Fibroblast of upper back skin (primary cell): Measurements from ENCODE around the gene CTU1.

Experiments
- DNase-seq: peaks from one replicate; pipeline ENCODE4 v3.0.0-alpha.2; 2013

Gene CTU1

DNA sequence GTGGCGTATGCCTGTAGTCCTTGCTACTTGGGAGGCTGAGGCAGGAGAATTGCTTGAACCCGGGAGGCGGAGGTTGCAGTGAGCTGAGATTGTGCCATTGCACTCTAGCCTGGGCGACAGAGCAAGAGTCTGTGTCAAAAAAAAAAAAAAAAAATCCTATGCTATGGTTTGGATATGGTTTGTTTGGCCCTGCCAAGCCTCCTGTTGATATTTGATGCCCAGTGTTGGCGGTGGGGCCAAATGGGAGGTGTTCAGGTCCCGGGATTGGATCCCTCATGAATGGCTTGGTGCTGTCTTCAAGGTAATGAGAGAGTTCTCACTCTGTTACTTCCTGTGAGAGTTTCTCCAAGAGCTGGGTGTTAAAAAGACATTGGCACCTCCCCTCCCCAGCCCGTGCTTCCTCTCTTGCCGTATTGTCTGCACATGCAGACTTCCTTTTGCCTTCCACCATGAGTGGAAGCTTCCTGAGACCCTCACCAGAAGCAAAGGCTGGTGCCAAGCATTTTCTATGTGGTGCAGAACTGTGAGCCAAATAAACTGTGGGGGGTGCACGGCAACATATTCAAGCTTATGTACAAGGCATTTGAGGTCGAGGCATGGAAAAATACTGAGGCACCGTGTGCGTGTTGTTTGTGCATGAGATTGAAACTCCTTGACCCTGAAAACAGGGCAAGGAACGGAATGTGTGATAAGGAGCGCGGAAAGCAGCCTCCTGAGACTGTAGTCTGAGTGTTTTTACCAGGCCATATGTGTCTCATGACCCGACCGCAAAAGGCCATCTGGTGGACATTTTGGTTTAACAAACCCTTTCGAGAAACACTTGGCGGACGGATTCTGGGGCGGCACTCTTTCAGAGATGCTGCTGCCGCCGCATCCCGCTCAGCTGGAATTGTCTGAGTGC, 23.8 kb upstream of the CTU1 start:
- DNase-seq, result peak; percentile 19

DNA sequence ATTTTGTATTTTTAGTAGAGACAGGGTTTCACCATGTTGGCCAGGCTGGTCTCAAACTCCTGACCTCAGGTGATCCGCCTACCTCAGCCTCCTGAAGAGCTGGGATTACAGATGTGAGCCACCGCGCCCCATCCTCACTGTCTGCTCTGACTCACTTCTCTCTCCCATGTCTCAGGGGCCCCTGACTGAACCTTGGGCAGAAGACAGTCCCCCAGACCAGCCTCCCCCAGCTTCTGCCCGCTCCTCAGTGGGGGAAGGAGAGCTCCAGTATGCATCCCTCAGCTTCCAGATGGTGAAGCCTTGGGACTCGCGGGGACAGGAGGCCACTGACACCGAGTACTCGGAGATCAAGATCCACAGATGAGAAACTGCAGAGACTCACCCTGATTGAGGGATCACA, 21.5 kb upstream of the CTU1 start:
- DNase-seq, result no peak

DNA sequence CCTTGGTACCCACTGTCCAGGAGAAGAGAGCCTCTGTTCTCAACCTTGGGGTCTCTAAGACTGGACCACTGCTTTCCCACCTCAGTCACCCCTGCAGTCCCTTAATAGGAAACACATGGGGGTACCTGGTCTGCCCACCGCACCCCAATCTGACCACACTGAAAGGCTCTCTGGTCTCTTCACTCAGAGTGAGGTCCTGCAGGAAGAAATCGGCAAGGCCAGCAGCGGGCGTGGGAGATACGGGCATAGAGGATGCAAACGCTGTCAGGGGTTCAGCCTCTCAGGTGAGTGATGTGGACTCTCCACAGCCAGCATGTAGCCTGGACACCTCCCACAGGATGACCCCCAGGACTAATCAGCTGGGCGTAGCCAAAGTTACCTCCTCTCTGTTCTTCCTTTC, 20.0 kb upstream of the CTU1 start:
- no peak for DNase-seq

- DNase-seq, result peak; percentile 75
Measured at GRCh38 chr19:51127755-51128154, 19.5 kb upstream of the CTU1 start.

DNA sequence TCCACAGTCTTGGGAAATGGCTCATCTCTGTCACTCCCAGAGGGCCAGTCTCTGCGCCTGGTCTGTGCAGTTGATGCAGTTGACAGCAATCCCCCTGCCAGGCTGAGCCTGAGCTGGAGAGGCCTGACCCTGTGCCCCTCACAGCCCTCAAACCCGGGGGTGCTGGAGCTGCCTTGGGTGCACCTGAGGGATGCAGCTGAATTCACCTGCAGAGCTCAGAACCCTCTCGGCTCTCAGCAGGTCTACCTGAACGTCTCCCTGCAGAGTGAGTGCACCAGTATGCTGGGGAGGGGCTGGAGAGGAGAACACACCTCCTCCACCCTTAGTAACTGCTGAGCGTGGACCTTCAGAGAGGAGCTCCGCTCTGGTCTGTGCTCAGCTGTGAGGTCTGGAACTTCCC, 18.8 kb upstream of the CTU1 start:
- no peak for DNase-seq

DNA sequence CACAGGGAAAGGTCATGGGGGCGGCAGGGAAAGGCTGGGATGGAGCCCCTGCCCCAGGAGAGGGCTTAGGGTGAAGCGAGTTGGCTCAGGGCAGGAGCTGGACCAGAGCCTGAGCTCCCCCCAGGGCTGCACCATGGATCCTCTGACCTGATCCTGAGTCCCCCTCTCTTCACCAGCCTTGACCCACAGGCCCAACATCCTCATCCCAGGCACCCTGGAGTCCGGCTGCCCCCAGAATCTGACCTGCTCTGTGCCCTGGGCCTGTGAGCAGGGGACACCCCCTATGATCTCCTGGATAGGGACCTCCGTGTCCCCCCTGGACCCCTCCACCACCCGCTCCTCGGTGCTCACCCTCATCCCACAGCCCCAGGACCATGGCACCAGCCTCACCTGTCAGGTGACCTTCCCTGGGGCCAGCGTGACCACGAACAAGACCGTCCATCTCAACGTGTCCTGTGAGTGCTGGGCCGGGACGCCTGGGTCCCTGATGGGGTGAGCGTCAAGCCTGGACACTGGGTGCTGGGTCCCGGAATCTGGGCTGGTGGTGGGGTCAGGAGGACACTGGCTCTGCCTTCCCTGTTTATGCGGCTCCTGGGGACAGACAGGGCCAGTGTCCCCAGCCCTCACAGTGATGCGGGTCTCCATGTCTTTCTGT, 17.3 kb upstream of the CTU1 start:
- DNase-seq, result no peak

- no peak for DNase-seq
Measured at GRCh38 chr19:51124729-51125128, 16.5 kb upstream of the CTU1 start, which contains the start of gene SIGLEC9. Gene SIGLEC9, plus strand, starts transcription at chr19:51124906. Its CDS starts 69 bp downstream, at chr19:51124975.

DNA sequence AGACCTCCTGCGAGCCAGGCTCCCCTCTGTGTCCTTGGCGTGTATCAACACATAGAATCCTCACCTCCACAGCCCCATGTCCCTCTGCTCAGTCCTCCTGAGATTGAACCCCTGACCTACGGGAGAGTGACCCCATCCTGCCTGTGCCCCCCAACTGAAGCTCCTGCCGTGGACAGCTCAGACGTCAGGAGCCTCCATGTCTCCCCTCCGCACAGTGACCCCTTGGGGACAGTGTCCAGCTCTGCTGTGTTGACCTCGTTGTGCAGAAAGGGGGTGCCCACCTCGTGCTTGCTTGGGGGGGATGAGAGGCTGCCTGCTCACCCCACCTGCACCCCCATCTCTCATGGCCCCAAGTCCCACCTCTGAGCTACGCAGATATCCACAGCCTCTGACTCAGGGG, 16.0 kb upstream of the CTU1 start:
- DNase-seq, result no peak

GRCh38 chr19:51123802-51124201, 15.6 kb upstream of the CTU1 start:
- no peak for DNase-seq

- no peak for DNase-seq
Measured at GRCh38 chr19:51123381-51123800, 15.2 kb upstream of the CTU1 start.

DNA sequence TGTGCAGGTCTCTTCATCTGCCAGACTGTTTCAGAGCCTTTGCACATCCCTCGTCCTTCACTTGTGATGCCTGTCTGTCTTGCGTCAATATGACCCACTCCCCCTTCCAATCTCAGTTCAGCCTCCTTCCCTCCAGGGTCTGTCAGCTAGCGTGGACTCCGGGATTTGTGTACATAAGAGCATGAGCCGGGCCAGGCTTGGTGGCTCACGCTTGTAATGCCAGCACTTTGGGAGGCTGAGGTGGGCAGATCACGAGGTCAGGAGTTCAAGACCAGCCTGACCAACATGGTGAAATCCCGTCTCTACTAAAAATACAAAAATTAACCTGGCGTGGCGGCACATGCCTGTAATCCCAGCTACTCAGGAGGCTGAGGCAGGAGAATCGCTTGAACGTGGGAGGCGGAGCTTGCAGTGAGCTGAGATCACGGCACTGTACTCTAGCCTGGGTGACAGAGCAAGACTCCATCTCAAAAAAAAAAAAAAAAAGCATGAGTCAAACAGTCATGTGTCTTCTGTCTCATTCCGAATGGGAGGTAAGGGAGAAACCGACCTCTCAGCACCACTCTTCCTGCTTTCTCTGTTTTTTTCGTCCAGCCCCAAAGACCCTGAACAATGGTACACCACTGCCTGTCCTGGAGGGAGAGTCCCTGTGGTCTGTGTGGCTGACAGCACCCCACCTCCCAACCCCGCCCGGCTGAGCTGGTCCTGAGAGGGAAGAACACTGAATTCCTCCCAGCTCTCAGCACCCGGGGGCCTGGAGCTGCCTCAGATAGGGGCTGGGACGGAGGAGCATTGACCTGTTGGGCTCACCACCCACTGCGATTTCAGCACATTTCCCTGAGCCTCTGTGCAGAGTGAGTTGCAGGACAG, 14.1 kb upstream of the CTU1 start:
- no peak for DNase-seq

DNA sequence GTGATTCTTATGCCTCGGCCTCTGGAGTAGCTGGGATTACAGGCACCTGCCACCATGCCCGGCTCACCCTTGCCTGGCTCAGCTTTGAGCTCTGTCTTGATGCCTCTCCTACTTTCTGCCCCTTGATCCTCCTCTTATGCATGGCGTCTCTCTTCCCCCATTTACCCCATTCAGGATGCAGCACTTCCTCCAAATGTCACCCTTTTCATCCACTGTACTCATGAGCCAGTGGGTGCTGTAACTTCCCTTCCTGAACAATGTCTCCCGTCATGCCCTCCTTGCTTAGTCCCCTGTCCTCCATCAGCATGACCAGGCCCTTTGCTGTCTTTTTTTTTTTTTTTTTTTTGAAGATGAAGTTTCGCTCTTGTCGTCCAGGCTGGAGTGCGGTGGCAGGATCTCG, 13.0 kb upstream of the CTU1 start:
- no peak for DNase-seq

GRCh38 chr19:51120160-51120559, 12.0 kb upstream of the CTU1 start:
- no peak for DNase-seq

- DNase-seq, result no peak
Measured at GRCh38 chr19:51119611-51120010, 11.4 kb upstream of the CTU1 start.

GRCh38 chr19:51119101-51119500, 10.9 kb upstream of the CTU1 start:
- no peak for DNase-seq

GRCh38 chr19:51116736-51117286, 8.6 kb upstream of the CTU1 start:
- DNase-seq, result no peak

GRCh38 chr19:51114087-51114729, 6.0 kb upstream of the CTU1 start:
- DNase-seq, result no peak

- DNase-seq, result no peak
Measured at GRCh38 chr19:51111606-51112005, 3.4 kb upstream of the CTU1 start.

DNA sequence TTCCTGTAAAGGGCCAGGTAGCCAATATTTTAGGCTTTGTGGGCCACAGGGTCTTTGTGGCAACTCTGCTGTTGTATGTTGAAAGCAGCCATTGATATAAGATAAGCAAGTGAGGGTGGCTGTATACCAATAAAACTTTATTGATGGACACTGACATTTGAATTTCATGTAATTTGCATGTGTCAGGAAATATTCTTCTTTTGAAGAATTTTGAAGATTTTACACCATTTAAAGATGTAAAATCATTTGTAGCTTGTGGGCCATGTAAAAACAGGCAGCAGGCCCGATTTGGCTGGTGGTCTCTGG, 2.4 kb upstream of the CTU1 start:
- no peak for DNase-seq

DNA sequence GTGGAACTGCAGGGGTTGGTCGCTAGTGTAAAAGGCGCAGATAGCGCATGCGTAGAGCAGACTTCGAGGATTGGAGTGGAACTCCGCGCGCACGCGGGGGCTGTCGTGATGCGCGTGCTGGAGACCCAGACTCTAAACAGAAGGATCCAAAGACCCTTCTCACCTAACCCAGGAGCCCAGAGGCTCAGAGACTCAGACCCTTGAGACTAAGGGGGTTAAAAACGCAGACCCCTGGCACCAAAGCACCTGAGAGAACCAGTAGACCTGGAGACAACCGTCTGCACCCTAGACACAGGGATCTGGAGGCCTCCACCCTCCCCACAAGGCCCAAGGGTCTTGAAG, 567 bp upstream of the CTU1 start:
- DNase-seq, result no peak

- peak; percentile 34 for DNase-seq
Measured at GRCh38 chr19:51107406-51108065, 673 bp downstream of the CTU1 start.

DNA sequence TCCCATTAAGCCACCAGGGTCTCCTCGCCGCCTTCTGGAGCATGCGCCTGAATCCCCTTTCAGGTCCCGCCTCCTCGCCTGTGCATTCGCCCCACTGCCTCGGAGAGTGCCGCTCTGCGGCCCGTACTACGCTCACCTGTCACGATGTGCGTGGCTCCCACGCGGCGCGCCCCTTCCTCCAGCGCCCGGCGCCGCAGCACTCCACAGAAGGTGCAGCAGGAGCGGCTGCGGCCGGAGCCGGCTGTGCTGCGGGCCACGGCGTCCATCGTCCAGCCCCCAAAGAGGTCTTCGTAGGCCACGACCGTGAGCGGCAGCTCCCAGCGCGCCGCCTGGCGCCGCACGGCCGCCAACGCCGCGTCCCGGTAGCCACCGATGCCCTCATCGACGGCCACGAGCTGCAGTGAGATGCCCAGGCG, 4.3 kb downstream of the CTU1 start:
- DNase-seq, result no peak
